GM21786 (cell line): ENCODE measurements around the gene AZGP1.
"Not testable (repeated sequence)": the region's sequence is repeated elsewhere in the genome, so short reads cannot be mapped to it uniquely, and the experiment has no call there.

ENCODE experiments used
- ATAC-seq: cut with Tn5 transposase; IDR thresholded peaks from one replicate; pipeline ENCODE4 v1.9.1; 2021; ENCODE audit not compliant: unreplicated experiment

AZGP1 gene

GRCh38 chr7:99953649-99954048 lies 22.2 kb downstream of the AZGP1 start:
- ATAC-seq, result no peak

GRCh38 chr7:99952649-99953048 lies 23.2 kb downstream of the AZGP1 start:
- not testable (repeated sequence) for ATAC-seq

DNA sequence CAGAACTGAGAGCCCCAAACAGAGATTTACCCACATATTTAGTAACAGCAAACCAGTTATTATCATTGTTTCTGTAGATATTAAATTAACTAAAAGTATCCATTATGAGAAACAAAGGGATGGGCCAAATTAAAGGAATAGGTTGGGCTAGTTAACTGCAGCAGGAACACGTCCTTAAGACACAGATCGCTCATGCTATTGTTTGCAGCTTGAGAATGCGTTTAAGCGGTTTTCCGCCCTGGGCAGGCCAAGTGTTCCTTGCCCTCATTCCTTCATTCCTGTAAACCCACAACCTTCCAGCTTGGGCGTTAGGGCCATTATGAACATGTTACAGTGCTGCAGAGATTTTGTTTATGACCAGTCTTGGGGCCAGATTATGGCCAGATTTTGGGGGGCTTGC lies 25.0 kb downstream of the AZGP1 start:
- ATAC-seq, result not testable (repeated sequence)

DNA sequence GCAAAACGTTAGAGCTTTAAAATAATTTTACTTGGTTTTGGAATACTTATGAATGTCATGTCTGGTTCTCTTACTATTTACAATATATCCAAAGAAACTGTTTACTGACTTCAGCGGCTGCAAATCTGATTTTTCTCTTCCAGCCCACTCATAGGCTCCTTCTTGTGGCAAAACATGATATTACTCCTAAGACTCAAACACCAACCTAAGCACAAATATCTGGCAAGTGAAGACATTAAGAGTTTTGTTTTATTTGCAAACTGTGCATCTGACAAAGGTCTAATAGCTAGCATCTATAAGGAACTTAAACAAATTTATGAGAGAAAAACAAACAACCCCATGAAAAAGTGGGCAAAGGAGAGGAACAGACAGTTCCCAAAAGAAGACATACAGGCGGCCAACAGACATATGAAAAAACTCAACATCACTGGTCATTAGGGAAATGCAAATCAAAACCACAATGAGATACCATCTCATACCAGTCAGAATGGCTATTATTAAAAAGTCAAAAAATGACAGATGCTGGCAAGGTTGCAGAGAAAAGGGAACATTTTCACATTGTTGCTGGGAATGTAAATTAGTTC lies 26.1 kb downstream of the AZGP1 start:
- no peak for ATAC-seq

- ATAC-seq, result no peak
Measured at GRCh38 chr7:99947608-99948007, 28.2 kb downstream of the AZGP1 start.

DNA sequence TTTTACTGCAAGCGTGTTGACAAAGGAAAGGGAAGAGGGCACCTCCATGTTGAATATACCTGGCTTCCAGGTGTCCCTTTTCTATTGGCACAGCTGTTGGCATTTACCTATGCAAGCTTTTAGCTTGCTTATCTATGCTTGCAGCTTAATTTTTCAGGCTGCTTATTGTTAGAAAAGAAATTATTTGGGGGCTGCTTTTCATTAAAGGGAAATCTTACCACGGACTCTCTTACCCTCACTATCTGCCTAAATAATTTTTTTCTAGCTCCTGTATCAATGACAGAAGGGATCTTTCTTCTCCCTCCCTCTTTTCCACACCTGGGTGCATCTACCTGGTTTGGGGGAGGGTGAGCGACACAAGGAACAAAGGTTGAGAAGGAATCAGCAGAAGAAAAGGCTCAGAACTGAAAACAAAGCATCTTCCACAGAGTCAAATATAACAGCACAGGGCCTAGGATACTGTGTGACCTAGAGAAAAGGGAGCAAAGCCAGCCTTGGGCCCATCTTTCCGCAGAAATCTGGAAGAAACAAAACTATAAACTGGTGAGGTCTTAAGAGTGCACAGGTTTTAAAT lies 31.2 kb downstream of the AZGP1 start:
- no peak for ATAC-seq

- ATAC-seq, result no peak
Measured at GRCh38 chr7:99943641-99944496, 32.0 kb downstream of the AZGP1 start.

DNA sequence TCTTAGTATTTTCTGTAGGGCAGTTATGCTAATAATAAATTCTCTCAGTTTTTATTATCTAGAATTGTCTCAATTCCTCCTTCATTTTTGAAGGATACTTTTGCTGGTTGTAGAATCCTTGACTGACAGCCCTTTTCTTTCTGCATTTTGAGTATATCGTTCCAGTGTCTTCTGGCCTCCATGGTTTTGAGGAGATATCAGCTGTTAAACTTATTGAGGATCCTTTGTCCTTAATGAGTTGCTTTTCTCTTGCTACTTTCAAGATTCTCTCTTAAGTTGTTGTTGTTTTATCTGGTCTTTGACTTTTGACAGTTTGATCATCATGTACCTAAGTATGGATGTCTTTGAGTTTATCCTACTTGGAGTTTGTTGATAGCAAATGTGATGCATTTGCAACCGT lies 37.5 kb downstream of the AZGP1 start:
- no peak for ATAC-seq

DNA sequence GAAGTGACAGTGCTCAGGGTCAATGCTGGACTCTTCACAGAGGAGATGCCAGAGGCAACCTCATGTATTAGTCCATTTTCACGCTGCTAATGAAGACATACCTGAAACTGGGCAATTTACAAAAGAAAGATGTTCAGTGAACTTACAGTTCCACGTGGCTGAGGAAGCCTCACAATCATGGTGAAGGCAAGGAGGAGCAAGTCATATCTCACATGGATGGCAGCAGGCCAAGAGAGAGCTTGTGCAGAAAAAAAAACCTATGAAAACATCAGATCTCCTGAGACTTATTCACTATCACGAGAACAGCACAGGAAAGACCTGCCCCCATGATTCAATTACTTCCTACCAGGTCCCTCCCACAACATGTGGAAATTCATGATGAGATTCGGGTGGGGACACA lies 40.8 kb downstream of the AZGP1 start:
- ATAC-seq, result not testable (repeated sequence)

DNA sequence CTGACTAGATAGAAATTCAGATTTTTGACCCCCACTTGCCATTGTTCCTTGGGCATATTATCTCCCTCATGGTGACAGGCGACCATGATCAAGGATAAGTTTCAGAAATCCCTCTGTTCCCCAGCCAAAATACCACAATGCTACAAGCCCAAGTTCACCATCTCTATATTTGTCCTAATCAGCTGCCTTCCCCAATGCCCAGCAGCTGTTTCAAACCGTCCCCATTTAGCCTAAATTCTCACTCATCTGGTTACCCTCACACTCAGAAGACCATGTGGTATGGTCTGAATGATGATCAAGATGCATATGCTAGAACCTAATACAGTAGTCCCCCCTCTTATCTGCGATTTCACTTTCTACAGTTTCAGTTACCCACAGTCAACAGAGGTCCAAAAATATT lies 45.5 kb downstream of the AZGP1 start:
- no peak for ATAC-seq

- ATAC-seq, result no peak
Measured at GRCh38 chr7:99929730-99930053, 46.1 kb downstream of the AZGP1 start.

- ATAC-seq, result no peak
Measured at GRCh38 chr7:99928994-99929729, 46.7 kb downstream of the AZGP1 start, which contains the start of gene GJC3. Gene GJC3, minus strand, starts transcription at chr7:99929620. Its CDS starts 0 bp downstream, at chr7:99929620.

DNA sequence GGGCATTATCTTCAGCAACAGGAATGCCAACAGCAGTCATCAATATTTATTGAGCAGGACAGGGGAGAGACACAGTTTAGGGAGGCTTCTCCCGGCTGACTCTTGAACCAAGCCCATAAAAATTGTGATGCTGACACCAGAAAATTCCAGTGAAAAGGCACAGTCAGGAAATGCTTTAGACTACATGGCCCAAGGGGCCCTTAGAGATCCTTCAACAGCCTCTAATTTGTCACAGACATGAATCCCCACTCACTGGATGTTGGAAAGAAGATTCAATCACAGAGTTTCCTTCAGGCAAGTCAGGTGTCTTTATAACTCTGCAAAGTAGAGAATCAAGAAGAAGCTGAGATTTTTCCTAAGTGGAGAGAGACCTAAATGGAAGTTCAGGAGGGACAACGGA lies 47.6 kb downstream of the AZGP1 start:
- no peak for ATAC-seq

- no peak for ATAC-seq
Measured at GRCh38 chr7:99927536-99927935, 48.3 kb downstream of the AZGP1 start.

- no peak for ATAC-seq
Measured at GRCh38 chr7:99926321-99926720, 49.5 kb downstream of the AZGP1 start.

DNA sequence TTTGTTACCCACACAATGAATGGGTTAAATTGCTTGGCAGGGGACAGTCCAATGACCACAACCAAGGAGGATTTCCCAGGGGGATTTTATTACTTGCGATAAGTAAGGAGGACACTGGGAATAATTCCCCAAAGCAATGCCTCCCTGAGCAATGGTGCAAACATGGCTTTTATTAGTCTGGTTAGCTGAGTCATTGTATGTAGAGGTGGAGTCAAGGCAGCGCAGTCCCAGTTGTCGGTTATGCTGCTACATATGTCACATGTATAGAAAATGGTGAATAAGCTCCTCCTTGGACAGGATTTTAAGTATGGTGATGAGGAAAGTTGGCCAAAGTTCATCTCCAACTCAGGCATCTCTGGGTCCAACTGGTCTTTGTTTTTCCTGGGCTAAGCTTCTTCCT lies 52.6 kb downstream of the AZGP1 start:
- no peak for ATAC-seq

- ATAC-seq, result no peak
Measured at GRCh38 chr7:99920149-99920548, 55.7 kb downstream of the AZGP1 start.

DNA sequence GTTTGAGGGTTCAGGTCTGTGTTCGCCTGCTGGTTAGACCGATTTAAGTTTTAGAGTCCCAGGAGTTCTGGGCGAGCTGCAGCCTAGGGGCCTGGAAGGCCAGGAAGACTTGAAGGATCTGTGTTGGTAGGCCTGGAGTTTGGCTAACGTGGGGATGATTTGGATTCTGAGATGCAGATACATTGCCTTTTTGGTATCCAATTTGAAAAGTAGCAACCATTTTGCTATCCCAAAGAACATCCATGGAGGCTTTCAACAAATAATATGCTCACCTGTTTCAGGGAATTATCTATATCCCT lies 56.1 kb downstream of the AZGP1 start:
- no peak for ATAC-seq

DNA sequence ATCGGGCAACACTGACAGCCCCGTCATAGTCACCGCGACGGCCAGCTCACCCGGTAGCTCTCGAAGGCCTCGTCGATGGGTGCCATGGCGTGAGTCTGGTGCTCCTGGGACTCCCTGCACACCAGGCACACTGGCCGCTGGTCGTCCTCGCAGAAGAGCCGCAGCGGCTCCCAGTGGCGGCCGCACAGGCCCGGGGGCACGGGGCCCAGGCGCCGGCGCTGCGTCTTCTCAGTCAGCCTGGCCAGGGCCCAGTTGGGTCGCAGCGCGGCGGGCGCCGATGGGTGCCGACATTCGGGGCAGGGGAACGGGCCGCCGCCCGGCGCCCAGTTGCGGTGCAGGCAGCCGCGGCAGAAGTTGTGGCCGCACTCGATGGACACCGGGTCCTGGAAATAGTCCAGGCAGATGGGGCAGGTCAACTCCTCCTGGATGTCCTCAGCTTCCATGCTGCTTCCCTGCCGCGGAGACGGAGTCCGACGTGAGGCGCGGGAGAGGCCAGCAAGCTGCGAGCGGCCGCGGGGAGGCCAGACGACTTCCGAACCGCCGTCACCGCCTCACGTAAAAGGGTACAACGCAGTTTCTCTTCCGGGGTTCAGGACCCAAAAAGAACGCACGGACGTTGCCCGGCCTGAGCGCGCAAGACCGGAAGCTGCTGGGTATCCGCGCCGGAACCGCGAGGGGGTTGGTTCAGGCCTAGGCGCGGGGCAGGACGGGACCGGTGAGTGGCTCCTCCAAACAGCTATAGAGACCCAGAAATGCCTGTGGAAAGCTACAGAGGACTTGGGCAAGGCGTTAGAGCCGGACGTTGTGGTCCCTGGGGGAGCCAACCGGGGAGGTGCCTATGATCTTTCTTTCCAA lies 56.6 kb downstream of the AZGP1 start, which contains the start of gene TRIM4:
TSS of gene TRIM4 (minus strand) at position 572 of the 855 bp plus-strand sequence. CDS start at position 443, 129 bp downstream.
- peak; percentile 98 for ATAC-seq
